ENCODE data around the gene ALDOA.

Gene ALDOA

GRCh38 chr16:30079480-30079879, 13.9 kb downstream of the ALDOA start:
- TF ChIP-seq EP300 (IDR thresholded peaks at IDR 0.05; ENCODE audit: borderline replicate concordance) (no peak), CEBPB (IDR thresholded peaks at IDR 0.05) (no peak), YY1 (IDR thresholded peaks at IDR 0.05; ENCODE audit: low read depth) (no peak), EGR1 (IDR thresholded peaks at IDR 0.05) (no peak), FOXM1 (IDR thresholded peaks at IDR 0.05; ENCODE audit: borderline replicate concordance, low read depth) (no peak), RAD21 (IDR thresholded peaks at IDR 0.05; ENCODE audit: low read depth) (no peak), TAF1 (IDR thresholded peaks at IDR 0.05; ENCODE audit: low read depth) (no peak), CREB1 (IDR thresholded peaks at IDR 0.05; ENCODE audit: low read depth) (no peak), REST (IDR thresholded peaks at IDR 0.05; ENCODE audit: low read depth) (no peak), USF1 (IDR thresholded peaks at IDR 0.05) (no peak), NFIC (IDR thresholded peaks at IDR 0.05) (no peak), TEAD4 (IDR thresholded peaks at IDR 0.05) (no peak)
- TF ChIP-seq, protein P1, sequence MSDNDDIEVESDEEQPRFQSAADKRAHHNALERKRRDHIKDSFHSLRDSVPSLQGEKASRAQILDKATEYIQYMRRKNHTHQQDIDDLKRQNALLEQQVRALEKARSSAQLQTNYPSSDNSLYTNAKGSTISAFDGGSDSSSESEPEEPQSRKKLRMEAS (IDR thresholded peaks at IDR 0.05): no peak

DNA sequence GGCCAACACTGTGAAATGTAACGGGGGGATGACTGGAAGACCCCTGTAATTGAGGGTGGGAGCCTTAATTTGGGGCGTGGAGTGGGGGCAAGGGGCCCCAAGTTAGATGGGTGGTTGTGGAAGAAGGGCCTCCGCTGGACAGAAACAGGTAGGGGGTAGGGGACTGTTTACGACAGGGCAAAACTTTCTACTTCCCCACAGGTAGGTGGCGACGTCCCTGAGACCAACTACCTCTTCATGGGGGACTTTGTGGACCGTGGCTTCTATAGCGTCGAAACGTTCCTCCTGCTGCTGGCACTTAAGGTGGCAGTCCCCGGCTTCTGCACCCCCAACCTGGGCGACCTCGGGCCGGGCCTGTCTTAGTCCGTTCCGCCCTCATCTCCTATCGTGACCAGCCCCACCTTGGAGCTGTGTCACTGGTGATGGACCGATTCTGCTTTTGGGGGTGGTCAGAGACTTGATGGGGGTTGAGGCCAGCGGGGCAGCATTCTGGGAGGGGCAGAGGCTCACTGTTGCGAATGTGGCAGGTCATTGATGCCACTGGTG, 17.1 kb downstream of the ALDOA start:
- no peak for TF ChIP-seq YY1 (IDR thresholded peaks at IDR 0.05; ENCODE audit: low read depth)
- TF ChIP-seq RAD21 (IDR thresholded peaks at IDR 0.05; ENCODE audit: low read depth): no peak
- TF ChIP-seq CREB1 (IDR thresholded peaks at IDR 0.05; ENCODE audit: low read depth): no peak
- TF ChIP-seq USF1 (IDR thresholded peaks at IDR 0.05): no peak
- no peak for TF ChIP-seq EGR1 (IDR thresholded peaks at IDR 0.05)

- TF ChIP-seq USF1 (IDR thresholded peaks at IDR 0.05): no peak
- TF ChIP-seq CREB1 (IDR thresholded peaks at IDR 0.05; ENCODE audit: low read depth): no peak
- no peak for TF ChIP-seq EGR1 (IDR thresholded peaks at IDR 0.05)
- TF ChIP-seq TAF1 (IDR thresholded peaks at IDR 0.05; ENCODE audit: low read depth): no peak
- TF ChIP-seq, protein P1 (IDR thresholded peaks at IDR 0.05): no peak
- no peak for TF ChIP-seq TCF12 (IDR thresholded peaks at IDR 0.05; ENCODE audit: low read depth)
- TF ChIP-seq ZBTB7A (IDR thresholded peaks at IDR 0.05; ENCODE audit: low read depth): no peak
- no peak for TF ChIP-seq TEAD4 (IDR thresholded peaks at IDR 0.05)
- TF ChIP-seq EP300 (IDR thresholded peaks at IDR 0.05; ENCODE audit: borderline replicate concordance): no peak
- TF ChIP-seq YY1 (IDR thresholded peaks at IDR 0.05; ENCODE audit: low read depth): no peak
- no peak for TF ChIP-seq RAD21 (IDR thresholded peaks at IDR 0.05; ENCODE audit: low read depth)
- no peak for TF ChIP-seq NFIC (IDR thresholded peaks at IDR 0.05)
- TF ChIP-seq CEBPB (IDR thresholded peaks at IDR 0.05): no peak
- no peak for TF ChIP-seq FOXM1 (IDR thresholded peaks at IDR 0.05; ENCODE audit: borderline replicate concordance, low read depth)
- TF ChIP-seq REST (IDR thresholded peaks at IDR 0.05; ENCODE audit: low read depth): no peak
Measured at GRCh38 chr16:30083216-30084055, 17.9 kb downstream of the ALDOA start.

DNA sequence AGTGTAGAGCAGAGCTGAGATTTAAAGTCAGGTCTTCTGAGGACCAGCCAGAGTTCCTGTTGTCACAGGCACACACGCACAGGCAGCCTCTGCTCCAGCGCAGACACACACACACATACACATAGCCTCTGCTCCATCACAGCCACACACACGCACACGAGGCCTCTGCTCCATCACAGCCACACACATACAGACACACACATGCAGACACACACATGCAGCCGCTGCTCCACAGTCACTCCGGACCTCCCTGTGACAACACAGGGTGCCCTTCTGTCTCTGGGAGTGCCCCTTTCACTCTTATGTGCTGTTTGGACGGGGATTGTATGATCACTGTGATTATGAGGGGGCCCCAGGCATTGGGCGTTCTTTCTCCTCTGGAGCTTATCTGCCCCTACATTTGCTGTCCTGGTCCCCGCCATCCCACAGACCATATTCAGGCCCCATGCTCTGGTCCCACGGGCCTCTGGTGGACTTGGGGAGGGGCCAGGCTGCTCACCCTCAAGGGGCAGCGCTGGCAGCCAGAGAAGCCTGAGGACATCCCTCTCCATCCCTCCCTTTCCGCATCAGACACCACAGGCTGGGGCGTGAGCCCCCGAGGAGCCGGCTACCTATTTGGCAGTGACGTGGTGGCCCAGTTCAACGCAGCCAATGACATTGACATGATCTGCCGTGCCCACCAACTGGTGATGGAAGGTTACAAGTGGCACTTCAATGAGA, 18.7 kb downstream of the ALDOA start:
- TF ChIP-seq, protein P1 (IDR thresholded peaks at IDR 0.05): no peak
- TF ChIP-seq NFIC (IDR thresholded peaks at IDR 0.05) (no peak), USF1 (IDR thresholded peaks at IDR 0.05) (no peak), TEAD4 (IDR thresholded peaks at IDR 0.05) (no peak), EGR1 (IDR thresholded peaks at IDR 0.05) (no peak), EP300 (IDR thresholded peaks at IDR 0.05; ENCODE audit: borderline replicate concordance) (no peak), FOXM1 (IDR thresholded peaks at IDR 0.05; ENCODE audit: borderline replicate concordance, low read depth) (no peak), YY1 (IDR thresholded peaks at IDR 0.05; ENCODE audit: low read depth) (no peak), REST (IDR thresholded peaks at IDR 0.05; ENCODE audit: low read depth) (no peak), CREB1 (IDR thresholded peaks at IDR 0.05; ENCODE audit: low read depth) (no peak), ZBTB7A (IDR thresholded peaks at IDR 0.05; ENCODE audit: low read depth) (no peak), RAD21 (IDR thresholded peaks at IDR 0.05; ENCODE audit: low read depth) (no peak), TAF1 (IDR thresholded peaks at IDR 0.05; ENCODE audit: low read depth) (no peak), CEBPB (IDR thresholded peaks at IDR 0.05) (no peak), TCF12 (IDR thresholded peaks at IDR 0.05; ENCODE audit: low read depth) (no peak)

All from Ishikawa (cell line).